ENCODE measurements around the gene ROR1. TPM values are rescaled to one million over a fixed set of nuclear protein-coding genes. Genes with fewer than 3 reads are reported as not detected.

Gene ROR1
- total and polyA plus RNA-seq, 2 of the 4 experiments (the other 2 are of a cell fraction), result 4.4 to 10.0 TPM

DNA sequence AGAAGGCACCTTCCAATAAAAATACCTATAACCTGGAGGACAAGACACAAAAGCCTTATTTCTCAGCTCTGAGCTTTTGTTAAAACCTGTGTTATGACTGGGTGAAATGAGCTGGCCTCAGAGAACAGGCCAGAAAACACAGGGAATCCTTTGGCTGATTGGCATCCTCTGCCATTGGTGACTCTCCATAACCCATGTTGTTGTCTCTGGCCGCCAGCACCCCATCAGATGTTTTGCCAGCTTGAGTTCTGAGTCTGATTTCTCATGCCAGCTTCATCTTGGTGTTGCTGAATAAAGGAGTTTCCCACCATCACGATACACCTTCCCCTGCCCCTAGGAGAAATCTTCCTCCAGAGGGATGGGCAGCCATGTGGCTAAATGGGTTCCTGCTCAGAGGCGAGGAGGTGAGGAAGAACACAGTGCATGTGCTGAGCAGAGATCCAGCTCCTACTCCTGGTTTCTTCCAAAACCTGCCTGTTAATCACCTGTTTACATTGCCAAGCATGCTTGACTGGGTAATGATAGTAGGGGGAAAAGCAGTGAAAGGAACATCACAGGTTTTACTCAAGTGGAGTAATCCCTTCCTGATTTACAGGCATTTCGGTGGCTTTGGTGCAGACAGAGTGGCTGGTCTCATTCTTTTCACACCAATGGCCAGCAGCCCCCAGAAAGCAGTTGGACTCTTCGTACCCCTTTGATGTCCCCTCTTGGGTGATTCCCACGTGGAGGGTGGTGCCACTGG is 109.8 kb downstream of the ROR1 start:
- intact Hi-C loops (cut with micrococcal nuclease) (no loop called here), dilution Hi-C loops (cut with HindIII; ENCODE audit: low sequenced_read_pairs, unreplicated experiment) (no loop called here), in situ Hi-C loops (cut with MboI; ENCODE audit: low sequenced_read_pairs) (loop anchor here (10.0 kb wide), 1 partner anchor 59 kb away; no protein-coding TSS in a partner anchor)
- no peaks in the 10 kb centered on the region for H3K9me3 ChIP-seq (ENCODE audit: control insufficient read depth, insufficient read depth, low read length)
- H2BK15ac ChIP-seq (ENCODE audit: low read depth, low read length), result no peak overlapping the region
- H3K14ac ChIP-seq (replicated peaks; ENCODE audit: low read depth, low read length), result no peak overlapping the region
- no peak overlapping the region for H4K91ac ChIP-seq (ENCODE audit: insufficient read depth, low read depth, low read length)
- no TSS peak for BruUV-seq (replicated peaks)
- ATAC-seq (ENCODE audit: low read depth) (no peak), DNase-seq (no peak)
- no peak overlapping the region for H3K56ac ChIP-seq (ENCODE audit: extremely low read depth, insufficient read depth, low read length)
- no peak overlapping the region for H3K9ac ChIP-seq (ENCODE audit: low read depth, low read length)
- H3K18ac ChIP-seq (ENCODE audit: low read depth, low read length), result no peak overlapping the region
- no peaks in the 10 kb centered on the region for H4K20me1 ChIP-seq (ENCODE audit: insufficient read depth, low read length)
- H4K5ac ChIP-seq (ENCODE audit: low read depth, low read length), result no peak overlapping the region
- no peak overlapping the region for H3K23ac ChIP-seq (ENCODE audit: low read depth, low read length)
- CTCF ChIA-PET, result interaction anchor here (0.6 kb wide), 1 partner anchor 72 kb away, joined by 3 read pairs; no protein-coding TSS in a partner anchor
- no peak overlapping the region for H3K4me2 ChIP-seq (ENCODE audit: low read depth, low read length)
- no peak overlapping the region for H3K4ac ChIP-seq (ENCODE audit: low read depth, low read length)
- no peak overlapping the region for H2BK120ac ChIP-seq (ENCODE audit: low read depth, low read length)
- no peaks in the 10 kb centered on the region for H3K27me3 ChIP-seq (ENCODE audit: control insufficient read depth, insufficient read depth, low read length)
- no peak overlapping the region for H3K27ac ChIP-seq (ENCODE audit: insufficient read depth, low read length)
- H3K9me1 ChIP-seq (ENCODE audit: insufficient read depth, low read length), result peaks cover 4% of the 10 kb centered on the region
- no peaks in the 10 kb centered on the region for H3K36me3 ChIP-seq (ENCODE audit: control insufficient read depth, insufficient read depth, low read length)
- H3K4me3 ChIP-seq (ENCODE audit: insufficient read depth, low read depth, low read length), result no peak overlapping the region
- no peak overlapping the region for H2BK20ac ChIP-seq (ENCODE audit: low read depth, low read length)
- POLR2A ChIA-PET (ENCODE audit: unreplicated experiment), result no interaction called here
- H2AK5ac ChIP-seq (ENCODE audit: low read depth, low read length), result no peak overlapping the region
- H3K79me1 ChIP-seq (ENCODE audit: low read depth in 1 of 2, low read length in 2 of 2), result no peaks in the 10 kb centered on the region; a peak in 1 of 4 replicates
- H2BK5ac ChIP-seq (ENCODE audit: low read depth, low read length, poor library complexity, severe bottlenecking), result no peak overlapping the region
- no peak overlapping the region for H4K8ac ChIP-seq (ENCODE audit: low read depth in 2 of 2, low read length in 2 of 2)
- H2AK9ac ChIP-seq (replicated peaks; ENCODE audit: low read depth, low read length, poor library complexity), result no peak overlapping the region
- WGBS, 2 experiments (ENCODE audit: extremely low coverage in 2 of 2, insufficient read length in 1 of 2), result no CpG with 5 or more reads among the region's 6 CpGs
- peaks cover 3% of the 10 kb centered on the region; the same call in 1 of the 2 replicates for H3K4me1 ChIP-seq (ENCODE audit: control insufficient read depth, insufficient read depth, low read length)
- H2AFZ ChIP-seq (replicated peaks; ENCODE audit: low read length, poor library complexity), result no peak overlapping the region
- no peak for TF ChIP-seq MAZ (IDR thresholded peaks at IDR 0.05; ENCODE audit: borderline replicate concordance, low read depth, low read length)
